HG02623 (cell line): ENCODE data around the gene ANKRD2.
"Not testable (repeated sequence)": the region's sequence is repeated elsewhere in the genome, so short reads cannot be mapped to it uniquely, and the experiment has no call there.

Experiments used
- ATAC-seq: cut with Tn5 transposase; IDR thresholded peaks from one replicate; pipeline ENCODE4 v1.9.1; 2021; ENCODE audit warnings: moderate library complexity; ENCODE audit not compliant: unreplicated experiment

The ANKRD2 gene

GRCh38 chr10:97572214-97572989 is at the start of gene ANKRD2:
ANKRD2 (plus strand) TSS chr10:97572779; CDS start chr10:97572789, 10 bp downstream.
- no peak for ATAC-seq

- ATAC-seq = no peak
Measured at GRCh38 chr10:97522937-97523336, 49.6 kb upstream of the ANKRD2 start.

GRCh38 chr10:97525086-97525485 is 47.5 kb upstream of the ANKRD2 start:
- no peak for ATAC-seq

GRCh38 chr10:97525683-97526110 is 46.9 kb upstream of the ANKRD2 start:
- no peak for ATAC-seq

- ATAC-seq = not testable (repeated sequence)
Measured at GRCh38 chr10:97528876-97529275, 43.7 kb upstream of the ANKRD2 start.

- no peak for ATAC-seq
Measured at GRCh38 chr10:97529685-97530465, 42.7 kb upstream of the ANKRD2 start.

- no peak for ATAC-seq
Measured at GRCh38 chr10:97531401-97531986, 41.1 kb upstream of the ANKRD2 start.

- no peak for ATAC-seq
Measured at GRCh38 chr10:97532935-97533671, 39.5 kb upstream of the ANKRD2 start.

- ATAC-seq = no peak
Measured at GRCh38 chr10:97533888-97534287, 38.7 kb upstream of the ANKRD2 start.

- no peak for ATAC-seq
Measured at GRCh38 chr10:97534746-97535367, 37.7 kb upstream of the ANKRD2 start.

GRCh38 chr10:97537186-97537869 is 35.3 kb upstream of the ANKRD2 start:
- ATAC-seq = no peak

GRCh38 chr10:97538411-97538810 is 34.2 kb upstream of the ANKRD2 start:
- ATAC-seq = no peak

- ATAC-seq = no peak
Measured at GRCh38 chr10:97538839-97539238, 33.7 kb upstream of the ANKRD2 start.

GRCh38 chr10:97539523-97540200 is 32.9 kb upstream of the ANKRD2 start:
- no peak for ATAC-seq

- ATAC-seq = no peak
Measured at GRCh38 chr10:97540669-97541500, 31.7 kb upstream of the ANKRD2 start.

- no peak for ATAC-seq
Measured at GRCh38 chr10:97542169-97543024, 30.2 kb upstream of the ANKRD2 start.

GRCh38 chr10:97543025-97543546 is 29.5 kb upstream of the ANKRD2 start:
- no peak for ATAC-seq
